GOT3 (cell line): Measurements from ENCODE around the gene TBL3.

ENCODE experiments used
- DNase-seq: peaks from one replicate; lab custom pipeline; 2025; ENCODE audit warnings: mixed read lengths; lab: John Stamatoyannopoulos, UW

The TBL3 gene

DNA sequence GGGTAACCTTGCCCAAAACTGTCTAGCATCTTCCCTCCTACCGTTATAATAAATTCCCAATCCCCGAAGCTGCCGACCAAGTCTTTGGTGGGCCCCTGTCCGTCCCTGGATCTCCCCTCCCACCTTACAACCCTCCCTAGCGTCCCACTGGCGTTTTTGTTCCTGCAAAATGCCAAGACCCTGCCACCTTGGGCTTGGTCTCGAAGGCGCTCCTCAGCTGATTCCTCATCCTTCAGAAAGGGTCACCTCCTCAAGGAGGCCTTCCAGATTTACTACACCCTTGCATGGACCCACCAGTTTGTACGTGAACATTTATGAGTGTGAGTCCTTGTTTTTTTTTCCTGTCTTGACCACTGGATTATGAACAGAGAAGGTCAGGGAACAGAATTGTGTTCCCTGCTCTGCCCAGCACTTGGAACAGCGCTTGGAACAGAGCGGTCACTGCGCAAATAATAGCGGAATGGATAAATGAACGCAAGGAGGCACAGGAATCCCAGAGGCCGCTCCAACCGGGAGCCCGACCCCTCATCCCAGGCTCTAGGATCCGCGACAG lies 11.2 kb downstream of the TBL3 start:
- no peak for DNase-seq

DNA sequence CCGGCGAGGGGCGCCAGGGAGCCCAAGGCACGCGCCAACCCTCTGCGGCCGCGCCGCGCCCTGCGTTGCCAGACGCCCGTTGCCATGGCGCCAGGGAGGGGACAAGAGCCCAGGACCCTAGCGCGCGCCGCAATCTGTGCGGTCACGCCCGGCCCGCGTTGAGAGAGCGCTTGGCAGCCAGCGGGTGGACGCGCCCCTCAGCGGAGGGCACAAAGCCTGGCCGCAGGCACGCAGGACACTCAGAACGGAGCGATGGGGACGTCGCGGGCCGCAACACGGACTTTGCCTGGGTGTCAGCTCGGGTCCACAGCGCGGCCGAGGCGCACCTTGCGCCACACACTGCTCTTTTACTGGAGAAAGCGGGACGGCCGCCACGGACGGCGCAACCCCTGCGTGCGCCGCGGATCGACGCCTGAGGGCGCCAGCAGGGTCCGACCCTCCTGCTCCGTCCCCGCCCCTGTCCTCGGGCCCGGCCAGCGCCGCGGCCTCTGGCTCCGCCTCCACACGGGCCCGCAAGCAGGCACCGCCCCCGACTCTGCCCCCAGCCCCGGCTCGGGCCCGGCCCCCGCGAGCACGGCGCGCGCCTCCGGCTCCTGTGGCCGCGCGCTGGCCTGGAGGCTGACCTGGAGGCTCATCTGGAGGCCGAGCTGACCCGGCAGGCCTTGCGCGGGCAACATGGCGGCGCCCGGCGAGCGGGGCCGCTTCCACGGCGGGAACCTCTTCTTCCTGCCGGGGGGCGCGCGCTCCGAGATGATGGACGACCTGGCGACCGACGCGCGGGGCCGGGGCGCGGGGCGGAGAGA lies 11.9 kb downstream of the TBL3 start, which contains the start of gene GFER:
GFER (plus strand) TSS at position 650 of the 803 bp plus-strand sequence; CDS start at position 676, 26 bp downstream.
- DNase-seq: peak; percentile 76

GRCh38 chr16:1984347-1985225 lies 12.7 kb downstream of the TBL3 start:
- DNase-seq: no peak

DNA sequence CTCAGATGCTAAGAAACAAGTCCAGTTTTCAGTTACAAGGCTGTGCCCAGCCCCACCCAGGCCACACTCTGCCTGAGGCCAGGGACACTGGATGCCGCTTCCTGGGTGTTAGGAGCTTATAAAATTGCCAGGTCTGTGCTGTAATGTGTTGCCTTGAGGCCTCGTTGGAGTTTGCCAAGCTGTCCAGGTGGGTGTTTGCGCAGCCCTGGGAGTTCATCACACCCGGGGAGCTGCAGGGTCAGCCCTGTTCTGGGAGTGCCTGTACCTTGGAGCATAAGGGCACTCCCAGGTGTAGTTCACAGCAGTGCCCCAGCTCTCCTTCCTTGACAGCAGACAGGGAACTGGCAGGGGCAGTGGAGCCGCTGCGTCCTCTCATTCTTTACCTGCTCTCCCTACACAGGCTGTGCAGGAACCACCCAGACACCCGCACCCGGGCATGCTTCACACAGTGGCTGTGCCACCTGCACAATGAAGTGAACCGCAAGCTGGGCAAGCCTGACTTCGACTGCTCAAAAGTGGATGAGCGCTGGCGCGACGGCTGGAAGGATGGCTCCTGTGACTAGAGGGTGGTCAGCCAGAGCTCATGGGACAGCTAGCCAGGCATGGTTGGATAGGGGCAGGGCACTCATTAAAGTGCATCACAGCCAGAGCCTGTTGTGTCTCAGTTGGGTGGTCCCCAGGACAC lies 13.8 kb downstream of the TBL3 start:
- DNase-seq: no peak

- no peak for DNase-seq
Measured at GRCh38 chr16:1987198-1987597, 15.3 kb downstream of the TBL3 start.

- DNase-seq: no peak
Measured at GRCh38 chr16:1989209-1990100, 17.6 kb downstream of the TBL3 start, which contains the start of gene SYNGR3. SYNGR3 (plus strand) TSS chr16:1989970; CDS start chr16:1990103, 133 bp downstream.

GRCh38 chr16:1990101-1990350 lies 18.2 kb downstream of the TBL3 start:
- no peak for DNase-seq

GRCh38 chr16:1990351-1991134 lies 18.7 kb downstream of the TBL3 start:
- no peak for DNase-seq

DNA sequence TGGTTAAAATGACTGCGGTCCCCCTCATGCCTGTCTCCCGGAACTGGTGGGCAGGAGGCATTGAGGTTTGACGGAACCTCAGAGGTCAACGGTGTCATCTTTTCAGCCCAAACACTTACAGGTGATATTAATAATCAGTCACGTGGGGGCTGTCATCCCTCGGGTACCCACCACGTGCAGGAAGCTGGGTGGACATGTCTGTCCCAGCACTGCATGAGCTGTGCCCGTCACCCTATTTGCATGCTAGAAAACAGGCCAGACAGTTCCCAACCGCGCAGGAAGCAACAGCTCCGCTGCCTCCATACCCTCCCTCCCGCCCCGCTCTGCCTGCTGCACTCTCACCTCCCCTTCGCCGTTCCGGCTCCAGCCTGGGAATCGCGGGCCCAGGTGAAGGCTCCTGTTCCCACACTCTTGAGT lies 19.3 kb downstream of the TBL3 start:
- no peak for DNase-seq

DNA sequence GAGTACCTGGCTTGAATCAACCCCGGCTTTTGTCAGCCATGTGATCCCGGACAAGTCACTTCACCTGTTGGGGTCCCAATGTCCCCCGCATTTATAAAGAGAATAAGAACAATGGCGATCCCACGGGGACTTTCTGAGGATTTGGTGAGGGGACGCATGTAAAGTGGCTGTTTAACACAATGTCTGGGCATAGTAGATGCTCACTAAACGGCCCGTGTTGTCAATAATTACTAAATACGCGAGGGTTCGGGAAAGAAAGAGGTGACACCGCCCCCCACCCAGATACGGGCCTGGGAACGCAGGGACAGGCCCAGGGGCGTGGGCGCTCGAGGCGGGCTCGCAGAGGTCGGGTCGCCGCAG lies 19.7 kb downstream of the TBL3 start:
- DNase-seq: no peak

- peak; percentile 53 for DNase-seq
Measured at GRCh38 chr16:1991948-1992703, 20.3 kb downstream of the TBL3 start.

DNA sequence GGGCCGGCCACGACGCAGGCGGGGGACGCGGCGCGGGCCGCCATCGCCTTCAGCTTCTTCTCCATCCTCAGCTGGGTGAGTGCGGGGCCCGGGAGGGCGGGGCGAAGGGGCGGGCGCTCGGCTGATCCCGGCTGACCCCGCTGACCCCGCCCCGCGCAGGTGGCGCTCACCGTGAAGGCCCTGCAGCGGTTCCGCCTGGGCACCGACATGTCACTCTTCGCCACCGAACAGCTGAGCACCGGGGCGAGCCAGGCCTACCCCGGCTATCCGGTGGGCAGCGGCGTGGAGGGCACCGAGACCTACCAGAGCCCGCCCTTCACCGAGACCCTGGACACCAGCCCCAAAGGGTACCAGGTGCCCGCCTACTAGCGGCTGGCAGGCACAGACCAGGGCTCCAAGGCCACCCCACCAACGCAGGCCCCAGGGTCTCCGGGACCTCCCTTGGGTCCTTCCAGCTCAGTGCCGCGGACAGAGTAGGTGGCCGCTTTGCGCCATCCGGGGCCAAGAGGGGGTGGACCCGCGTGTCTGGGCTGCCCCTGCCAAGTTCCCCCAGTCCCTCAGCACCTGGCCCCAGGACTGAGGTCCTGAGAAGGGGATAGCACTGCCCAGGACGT lies 21.0 kb downstream of the TBL3 start:
- no peak for DNase-seq

DNA sequence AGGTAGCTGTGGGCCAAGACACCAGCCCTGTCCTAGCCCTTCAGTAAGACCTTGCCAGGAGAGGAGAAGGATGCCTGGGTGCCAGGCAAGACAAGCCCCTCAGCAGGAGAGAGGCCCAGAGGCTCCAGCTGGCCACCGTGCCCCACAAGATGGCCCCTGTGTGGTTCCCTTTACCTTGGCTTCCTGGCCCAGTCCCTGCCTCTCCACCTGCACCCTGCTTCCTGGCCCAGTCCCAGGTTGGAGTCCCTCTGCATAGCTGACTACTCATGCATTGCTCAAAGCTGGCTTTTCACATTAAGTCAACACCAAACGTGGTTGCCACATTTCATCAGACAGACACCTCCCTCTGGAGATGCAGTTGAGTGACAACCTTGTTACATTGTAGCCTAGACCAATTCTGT lies 21.9 kb downstream of the TBL3 start:
- no peak for DNase-seq

GRCh38 chr16:1997494-1998359 lies 25.9 kb downstream of the TBL3 start:
- DNase-seq: no peak

- no peak for DNase-seq
Measured at GRCh38 chr16:1998360-1998835, 26.5 kb downstream of the TBL3 start.

GRCh38 chr16:1998852-1999801 lies 27.3 kb downstream of the TBL3 start:
- no peak for DNase-seq
